Endothelial cell of umbilical vein (primary cell): Measurements from ENCODE around the gene MATN1.

ENCODE experiments used
- EZH2 ChIP-seq: IDR thresholded peaks from 2 replicates; pipeline ENCODE4 v1.6.1; 2012; ENCODE audit warnings: borderline replicate concordance, low read depth, mild to moderate bottlenecking, moderate library complexity, low read length, inconsistent platforms; ENCODE audit not compliant: severe bottlenecking
- FOS ChIP-seq: IDR thresholded peaks from 2 replicates; pipeline ENCODE4 v1.6.1; 2011; ENCODE audit warnings: mild to moderate bottlenecking, low read length, moderate library complexity, borderline replicate concordance; ENCODE audit not compliant: insufficient read depth
- GATA2 ChIP-seq: IDR thresholded peaks from 2 replicates; pipeline ENCODE4 v1.7.0; 2011; ENCODE audit warnings: low read depth, mild to moderate bottlenecking, moderate library complexity, mixed read lengths, low read length; ENCODE audit not compliant: insufficient read length, insufficient read depth
- MYC ChIP-seq: IDR thresholded peaks from one replicate; pipeline ENCODE4 v1.6.1; 2011; ENCODE audit warnings: mild to moderate bottlenecking, low read depth, low read length
- POLR2A ChIP-seq: IDR thresholded peaks from 2 replicates; pipeline ENCODE4 v1.6.1; 2012; ENCODE audit warnings: low read depth, mild to moderate bottlenecking, control low read depth, low read length
- POLR2AphosphoS5 ChIP-seq: IDR thresholded peaks from 2 replicates; pipeline ENCODE4 v1.6.1; 2012; ENCODE audit warnings: low read depth, mild to moderate bottlenecking, control low read depth, low read length, moderate library complexity; ENCODE audit not compliant: insufficient read depth
- TF ChIP-seq, protein P1 (sequence below), 2 donors: IDR thresholded peaks; 1 replicate in 1 of 2; 2 replicates in 1 of 2; pipeline ENCODE4 v1.5.1; 2011; ENCODE audit warnings: low read length in 2 of 2, mild to moderate bottlenecking in 2 of 2, moderate library complexity in 2 of 2, control low read depth in 1 of 2, inconsistent platforms in 1 of 2, low read depth in 1 of 2; ENCODE audit not compliant: insufficient read depth in 1 of 2; ENCODE audit errors: extremely low read depth in 1 of 2
- TF ChIP-seq, protein P2 (sequence below): IDR thresholded peaks from 2 replicates; pipeline ENCODE4 v1.6.1; 2011; ENCODE audit not compliant: insufficient read depth, insufficient read length

DNA sequence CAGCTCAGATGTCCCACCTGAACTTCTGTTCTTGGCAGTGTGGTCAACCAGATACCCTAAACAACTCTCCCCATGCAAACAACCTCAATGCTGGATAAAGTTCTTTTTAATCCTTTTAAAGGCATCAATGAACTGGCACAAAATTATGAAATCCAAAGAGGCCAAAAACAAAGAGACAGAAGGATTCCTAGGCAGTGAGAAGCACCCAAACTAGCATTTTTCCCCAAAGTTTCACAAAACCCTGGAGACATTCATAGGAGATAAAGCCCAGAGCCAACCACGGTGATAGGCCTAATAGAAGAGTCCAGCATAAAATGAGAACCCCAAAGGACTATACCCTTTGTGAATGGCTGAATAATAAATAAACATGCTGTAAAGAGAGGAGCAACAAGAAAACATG is 50.7 kb downstream of the MATN1 start:
- no peak for TF ChIP-seq POLR2A
- TF ChIP-seq, protein P1, sequence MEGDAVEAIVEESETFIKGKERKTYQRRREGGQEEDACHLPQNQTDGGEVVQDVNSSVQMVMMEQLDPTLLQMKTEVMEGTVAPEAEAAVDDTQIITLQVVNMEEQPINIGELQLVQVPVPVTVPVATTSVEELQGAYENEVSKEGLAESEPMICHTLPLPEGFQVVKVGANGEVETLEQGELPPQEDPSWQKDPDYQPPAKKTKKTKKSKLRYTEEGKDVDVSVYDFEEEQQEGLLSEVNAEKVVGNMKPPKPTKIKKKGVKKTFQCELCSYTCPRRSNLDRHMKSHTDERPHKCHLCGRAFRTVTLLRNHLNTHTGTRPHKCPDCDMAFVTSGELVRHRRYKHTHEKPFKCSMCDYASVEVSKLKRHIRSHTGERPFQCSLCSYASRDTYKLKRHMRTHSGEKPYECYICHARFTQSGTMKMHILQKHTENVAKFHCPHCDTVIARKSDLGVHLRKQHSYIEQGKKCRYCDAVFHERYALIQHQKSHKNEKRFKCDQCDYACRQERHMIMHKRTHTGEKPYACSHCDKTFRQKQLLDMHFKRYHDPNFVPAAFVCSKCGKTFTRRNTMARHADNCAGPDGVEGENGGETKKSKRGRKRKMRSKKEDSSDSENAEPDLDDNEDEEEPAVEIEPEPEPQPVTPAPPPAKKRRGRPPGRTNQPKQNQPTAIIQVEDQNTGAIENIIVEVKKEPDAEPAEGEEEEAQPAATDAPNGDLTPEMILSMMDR (IDR thresholded peaks at IDR 0.05; ENCODE audit: extremely low read depth in 1 of 2, insufficient read depth in 1 of 2, low read depth in 1 of 2, low read length in 2 of 2): no peak
- TF ChIP-seq MYC: no peak
- TF ChIP-seq EZH2: no peak
- TF ChIP-seq POLR2AphosphoS5: no peak
- TF ChIP-seq, protein P2, sequence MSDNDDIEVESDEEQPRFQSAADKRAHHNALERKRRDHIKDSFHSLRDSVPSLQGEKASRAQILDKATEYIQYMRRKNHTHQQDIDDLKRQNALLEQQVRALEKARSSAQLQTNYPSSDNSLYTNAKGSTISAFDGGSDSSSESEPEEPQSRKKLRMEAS: no peak
- no peak for TF ChIP-seq GATA2
- no peak for TF ChIP-seq FOS
